ENCODE measurements around the gene CPHXL2.

DNA sequence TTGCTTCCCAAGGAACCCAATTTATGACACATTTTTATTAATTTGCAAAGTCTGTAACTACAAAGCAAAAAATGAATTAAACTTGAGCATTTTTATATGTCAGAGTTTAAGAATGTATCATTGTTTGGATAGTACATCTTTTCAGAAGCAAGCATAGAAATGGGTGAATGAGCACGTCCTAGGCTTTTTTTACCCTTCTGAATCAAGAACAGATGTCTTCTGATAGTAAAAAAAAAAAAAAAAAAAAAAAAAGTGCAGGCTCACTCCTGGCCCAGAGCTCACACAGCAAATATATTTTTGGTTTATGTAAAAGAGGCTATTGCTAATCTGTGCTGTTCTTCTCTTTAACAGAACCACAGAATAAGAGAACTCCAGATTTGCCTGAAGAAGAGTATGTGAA is 22.9 kb downstream of the CPHXL2 start:
- TF ChIP-seq, protein P1, sequence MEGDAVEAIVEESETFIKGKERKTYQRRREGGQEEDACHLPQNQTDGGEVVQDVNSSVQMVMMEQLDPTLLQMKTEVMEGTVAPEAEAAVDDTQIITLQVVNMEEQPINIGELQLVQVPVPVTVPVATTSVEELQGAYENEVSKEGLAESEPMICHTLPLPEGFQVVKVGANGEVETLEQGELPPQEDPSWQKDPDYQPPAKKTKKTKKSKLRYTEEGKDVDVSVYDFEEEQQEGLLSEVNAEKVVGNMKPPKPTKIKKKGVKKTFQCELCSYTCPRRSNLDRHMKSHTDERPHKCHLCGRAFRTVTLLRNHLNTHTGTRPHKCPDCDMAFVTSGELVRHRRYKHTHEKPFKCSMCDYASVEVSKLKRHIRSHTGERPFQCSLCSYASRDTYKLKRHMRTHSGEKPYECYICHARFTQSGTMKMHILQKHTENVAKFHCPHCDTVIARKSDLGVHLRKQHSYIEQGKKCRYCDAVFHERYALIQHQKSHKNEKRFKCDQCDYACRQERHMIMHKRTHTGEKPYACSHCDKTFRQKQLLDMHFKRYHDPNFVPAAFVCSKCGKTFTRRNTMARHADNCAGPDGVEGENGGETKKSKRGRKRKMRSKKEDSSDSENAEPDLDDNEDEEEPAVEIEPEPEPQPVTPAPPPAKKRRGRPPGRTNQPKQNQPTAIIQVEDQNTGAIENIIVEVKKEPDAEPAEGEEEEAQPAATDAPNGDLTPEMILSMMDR (IDR thresholded peaks at IDR 0.05): no peak
- TF ChIP-seq POLR2A (IDR thresholded peaks at IDR 0.05) (no peak), POLR2AphosphoS5 (IDR thresholded peaks at IDR 0.05) (no peak), EP300 (IDR thresholded peaks at IDR 0.05) (no peak)

Measured in sigmoid colon (tissue), 4 donors.